Measurements from ENCODE around the gene NDUFV1.
"Not testable (repeated sequence)": the region's sequence is repeated elsewhere in the genome, so short reads cannot be mapped to it uniquely, and the experiment has no call there.

Gene NDUFV1

GRCh38 chr11:67606492-67607295 is at the start of gene NDUFV1:
NDUFV1 (plus strand) TSS chr11:67606936; CDS start chr11:67607005, 69 bp downstream.
- peak; percentile 93 for DNase-seq (ENCODE audit: low read depth)

- DNase-seq (ENCODE audit: low read depth) = no peak
Measured at GRCh38 chr11:67558084-67558772, 48.5 kb upstream of the NDUFV1 start.

GRCh38 chr11:67561971-67562619 is 44.6 kb upstream of the NDUFV1 start:
- no peak for DNase-seq (ENCODE audit: low read depth)

GRCh38 chr11:67562963-67563704 is 43.6 kb upstream of the NDUFV1 start:
- no peak for DNase-seq (ENCODE audit: low read depth)

GRCh38 chr11:67563705-67564114 is 43.0 kb upstream of the NDUFV1 start:
- not testable (repeated sequence) for DNase-seq (ENCODE audit: low read depth)

- DNase-seq (ENCODE audit: low read depth) = no peak
Measured at GRCh38 chr11:67564230-67564629, 42.5 kb upstream of the NDUFV1 start.

- DNase-seq (ENCODE audit: low read depth) = no peak
Measured at GRCh38 chr11:67571443-67571842, 35.3 kb upstream of the NDUFV1 start.

- no peak for DNase-seq (ENCODE audit: low read depth)
Measured at GRCh38 chr11:67572305-67572704, 34.4 kb upstream of the NDUFV1 start.

- DNase-seq (ENCODE audit: low read depth) = no peak
Measured at GRCh38 chr11:67572747-67573419, 33.9 kb upstream of the NDUFV1 start.

GRCh38 chr11:67574938-67575337 is 31.8 kb upstream of the NDUFV1 start:
- DNase-seq (ENCODE audit: low read depth) = no peak

- no peak for DNase-seq (ENCODE audit: low read depth)
Measured at GRCh38 chr11:67576735-67577475, 29.8 kb upstream of the NDUFV1 start.

GRCh38 chr11:67577951-67578350 is 28.8 kb upstream of the NDUFV1 start:
- DNase-seq (ENCODE audit: low read depth) = no peak

GRCh38 chr11:67581469-67581868 is 25.3 kb upstream of the NDUFV1 start:
- DNase-seq (ENCODE audit: low read depth) = no peak

- DNase-seq (ENCODE audit: low read depth) = no peak
Measured at GRCh38 chr11:67582011-67582410, 24.7 kb upstream of the NDUFV1 start.

GRCh38 chr11:67583247-67584204 is 23.2 kb upstream of the NDUFV1 start, which contains the start of gene GSTP1:
GSTP1 (plus strand) TSS chr11:67583812; CDS start chr11:67583844, 32 bp downstream.
- peak; percentile 88 for DNase-seq (ENCODE audit: low read depth)

- peak; percentile 58 for DNase-seq (ENCODE audit: low read depth)
Measured at GRCh38 chr11:67584205-67584880, 22.4 kb upstream of the NDUFV1 start.

GRCh38 chr11:67584881-67585873 is 21.6 kb upstream of the NDUFV1 start:
- DNase-seq (ENCODE audit: low read depth) = no peak

GRCh38 chr11:67585911-67586310 is 20.8 kb upstream of the NDUFV1 start:
- no peak for DNase-seq (ENCODE audit: low read depth)

Measured in CMK (cell line).